HepG2 (cell line): ENCODE results near the gene ZNF90.

ENCODE experiments used
- CTCF ChIP-seq: sonication (generic); formaldehyde crosslinking; IDR thresholded peaks from 2 replicates; pipeline ENCODE4 v1.5.0; 2020; ENCODE audit warnings: mild to moderate bottlenecking, missing genetic modification reagents, moderate library complexity
- MXD1 ChIP-seq: sonication (generic); formaldehyde crosslinking; IDR thresholded peaks from 2 replicates; pipeline ENCODE4 v1.4.0; 2020; ENCODE audit warnings: mild to moderate bottlenecking, missing genetic modification reagents

GRCh38 chr19:20070691-20071090 is 7.1 kb upstream of the ZNF90 start:
- no peak for TF ChIP-seq CTCF (CRISPR knock-in tag)
- no peak for TF ChIP-seq MXD1 (CRISPR knock-in tag)
